T-helper 1 cell (primary cell): ENCODE data around the gene PIP5K1C.
A peak's percentile ranks its signal among the peaks of the same experiment; 100 is the strongest.
"Not testable (repeated sequence)": the region's sequence is repeated elsewhere in the genome, so short reads cannot be mapped to it uniquely, and the experiment has no call there.

Source experiments
- DNase-seq, 5 donors: peaks; one replicate each; pipeline ENCODE4 v3.0.0-alpha.2; 2012 to 2020

Gene PIP5K1C

DNA sequence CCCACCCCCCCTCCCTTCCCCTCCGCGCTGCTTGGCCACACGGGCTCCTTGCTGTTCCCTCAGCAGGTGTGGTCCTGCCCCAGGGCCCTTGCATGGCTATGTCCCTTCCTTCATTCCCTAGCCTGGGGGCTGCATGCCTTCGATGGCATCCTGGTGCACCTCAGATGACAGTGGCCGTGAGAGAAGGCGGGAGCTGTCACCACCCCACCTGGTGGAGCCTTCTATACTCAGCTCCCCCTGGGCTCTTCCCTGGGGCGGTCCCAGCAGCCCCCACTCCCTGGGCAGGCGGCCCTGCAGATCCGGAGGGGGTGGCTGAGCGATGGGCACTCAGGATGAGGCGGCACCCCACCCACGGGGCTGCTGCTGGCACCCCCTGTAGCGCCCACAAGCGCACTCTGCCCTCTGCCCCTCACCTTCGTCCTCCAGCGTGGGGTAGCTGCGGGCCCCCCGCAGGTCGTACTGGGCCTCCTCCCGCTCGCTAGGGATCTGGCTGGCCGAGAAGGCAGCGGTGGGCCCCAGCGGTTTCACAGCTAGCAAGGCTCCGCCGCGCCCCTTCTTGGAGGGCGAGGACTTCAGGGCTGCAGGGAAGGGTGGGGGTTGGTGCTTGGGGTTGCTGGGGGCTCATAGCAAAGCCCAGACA lies 56.5 kb downstream of the PIP5K1C start:
- DNase-seq = no peak

DNA sequence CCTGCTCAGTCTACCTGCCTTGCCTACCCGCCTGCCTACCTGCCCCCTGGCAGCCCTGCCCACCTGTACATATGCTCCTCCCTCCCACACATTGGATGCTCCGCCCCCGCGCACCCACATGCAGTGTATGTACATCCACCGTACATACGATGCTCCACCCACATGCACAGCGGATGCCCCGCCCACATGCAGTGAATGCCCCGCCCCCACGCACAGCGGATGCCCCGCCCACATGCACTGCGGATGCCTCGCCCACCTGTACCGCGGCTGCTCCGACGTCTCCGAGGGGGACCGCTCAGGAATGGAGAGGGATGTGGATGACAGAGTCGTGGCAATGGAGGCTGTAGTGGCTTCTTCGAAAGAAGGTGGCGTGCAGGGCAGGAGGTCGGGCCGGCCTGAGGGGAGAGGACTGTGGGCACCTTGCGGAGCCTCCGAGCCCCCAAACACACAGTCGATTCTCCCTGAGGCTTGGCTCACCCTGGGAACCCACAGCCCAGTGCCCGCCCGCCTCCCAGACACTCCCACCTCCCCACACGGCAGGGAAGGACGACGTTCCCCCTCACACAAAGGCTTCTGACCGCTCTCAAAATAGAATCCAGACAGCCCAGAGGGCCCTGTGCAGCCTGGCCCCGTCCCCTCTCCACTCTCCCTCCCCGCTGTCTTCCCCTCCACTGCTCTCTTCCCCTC lies 57.1 kb downstream of the PIP5K1C start:
- peak in 1 of 5 donors; percentile 13 for DNase-seq

DNA sequence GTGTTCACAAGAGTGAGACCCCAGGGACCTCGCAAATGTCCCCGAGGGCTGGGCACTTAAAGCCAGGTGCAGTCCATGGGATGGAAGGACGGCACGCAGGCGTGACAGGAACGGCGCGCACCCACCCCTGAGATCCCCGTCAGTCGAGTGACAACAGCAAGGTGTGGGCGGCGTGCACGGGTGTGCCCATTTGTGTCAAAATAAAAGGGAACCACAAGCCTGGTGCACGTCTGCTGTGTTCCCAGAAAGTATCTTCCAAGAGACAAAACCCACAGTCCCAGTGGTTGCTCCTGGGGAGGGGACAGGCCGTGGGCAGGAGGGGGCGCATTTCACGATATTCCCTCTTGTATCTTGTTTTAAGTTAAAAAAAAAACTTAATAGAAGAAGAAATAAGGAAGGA lies 58.0 kb downstream of the PIP5K1C start:
- no peak for DNase-seq

- DNase-seq = no peak
Observed at GRCh38 chr19:3641515-3642269, 58.6 kb downstream of the PIP5K1C start.

DNA sequence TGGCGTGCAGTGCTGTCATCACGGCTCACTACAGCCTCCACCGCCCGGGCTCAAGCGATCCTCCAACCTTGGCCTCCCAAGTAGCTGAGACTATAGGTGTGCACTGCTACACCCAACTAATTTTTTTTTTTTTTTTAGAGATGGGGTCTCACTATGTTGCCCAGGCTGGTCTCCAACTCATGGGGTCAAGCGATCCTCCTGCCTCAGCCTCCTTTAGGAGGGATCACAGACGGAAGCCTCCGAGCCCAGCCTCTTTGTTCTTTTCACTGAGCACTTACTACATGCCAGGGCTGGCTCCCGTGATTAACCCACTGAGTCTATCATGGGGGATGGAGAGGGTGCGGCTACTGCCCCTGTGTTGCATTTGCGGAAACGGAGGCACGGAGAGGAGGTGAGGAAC lies 60.8 kb downstream of the PIP5K1C start:
- no peak for DNase-seq

- no peak for DNase-seq
Observed at GRCh38 chr19:3638208-3639193, 61.8 kb downstream of the PIP5K1C start.

DNA sequence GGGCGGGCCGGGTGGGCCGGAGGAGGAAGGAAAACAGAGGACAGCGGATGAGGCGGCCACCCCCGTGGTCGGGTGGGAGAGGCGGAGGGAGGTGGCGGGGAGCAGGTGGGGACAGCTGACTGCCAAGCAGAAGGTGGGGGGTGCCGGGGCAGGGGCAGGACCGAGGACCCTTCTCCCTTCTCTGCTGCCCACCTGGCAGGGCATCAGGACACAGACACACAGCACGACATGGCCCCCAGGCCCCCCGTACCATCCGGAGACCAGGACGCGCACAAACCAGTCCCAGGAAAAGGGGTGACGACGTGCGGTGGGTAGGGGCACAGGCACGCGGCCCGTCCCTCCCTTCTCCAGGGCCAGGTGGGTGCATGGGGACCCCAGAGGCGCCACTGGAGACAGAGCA lies 62.6 kb downstream of the PIP5K1C start:
- no peak for DNase-seq

DNA sequence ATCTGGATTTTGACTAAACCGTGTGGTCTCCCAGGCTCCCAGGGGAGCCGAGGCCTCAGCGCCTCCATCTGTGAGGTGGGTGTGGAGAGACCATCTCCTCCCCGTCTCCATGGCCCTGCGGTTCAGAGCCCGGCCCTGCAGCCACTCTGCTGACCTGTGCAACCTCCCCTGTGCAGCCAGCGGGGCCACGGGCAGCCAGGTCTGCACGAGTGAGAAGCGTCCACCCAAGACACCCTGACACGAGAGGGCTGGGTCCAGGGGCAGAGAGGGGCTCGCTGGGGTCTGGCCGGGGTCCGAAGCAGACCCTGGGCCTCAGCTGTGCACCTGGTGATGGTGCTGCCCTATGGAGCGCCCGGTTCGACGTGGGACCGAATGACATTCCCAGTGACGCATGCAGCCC lies 63.3 kb downstream of the PIP5K1C start:
- DNase-seq = no peak

DNA sequence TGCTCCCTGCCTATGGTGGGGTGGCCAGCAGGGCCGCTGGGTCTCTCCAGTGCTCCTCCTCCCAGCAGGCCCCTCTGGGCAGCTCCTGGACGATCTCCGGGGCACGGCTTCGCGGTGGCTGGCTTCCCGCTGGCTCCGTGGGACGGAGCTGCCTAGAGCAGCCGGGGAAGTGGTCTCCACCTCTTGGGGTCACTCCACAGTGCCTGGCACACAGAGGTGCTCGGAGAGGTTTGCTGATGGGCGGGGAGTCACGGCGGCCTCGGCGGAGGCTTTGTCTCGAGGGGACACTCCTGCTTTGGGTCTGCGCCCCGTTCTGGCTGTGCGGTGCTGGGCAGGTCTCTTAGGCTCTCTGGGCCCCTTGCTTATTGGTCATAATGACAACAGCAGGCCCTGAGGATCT lies 63.8 kb downstream of the PIP5K1C start:
- DNase-seq = no peak

GRCh38 chr19:3634496-3635045 lies 65.7 kb downstream of the PIP5K1C start:
- no peak for DNase-seq

DNA sequence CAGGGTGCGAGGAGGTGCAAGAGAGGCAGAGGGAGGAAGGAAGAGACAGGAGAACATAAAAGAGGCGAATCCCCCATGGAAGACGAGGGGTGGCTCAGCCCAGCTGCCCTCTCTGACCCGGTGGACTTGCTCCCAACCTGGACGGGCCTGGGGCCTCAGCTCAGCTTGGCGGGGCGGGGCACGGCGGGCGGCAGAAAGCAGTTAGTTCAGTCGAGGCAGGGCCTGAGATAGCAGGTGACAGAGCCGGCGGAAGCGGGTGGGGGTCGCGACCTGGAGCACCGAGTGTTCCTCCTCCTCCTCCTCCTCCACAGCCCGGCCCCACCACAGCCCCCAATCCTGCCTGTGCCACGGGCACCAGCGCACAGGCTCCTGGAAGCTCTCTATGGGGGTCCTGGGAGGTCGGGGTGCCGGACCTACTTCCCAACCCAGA lies 66.7 kb downstream of the PIP5K1C start:
- DNase-seq = no peak

GRCh38 chr19:3632739-3633558 lies 67.3 kb downstream of the PIP5K1C start:
- no peak for DNase-seq

- DNase-seq = no peak
Observed at GRCh38 chr19:3632098-3632497, 68.2 kb downstream of the PIP5K1C start.

- DNase-seq = no peak
Observed at GRCh38 chr19:3631053-3631861, 69.0 kb downstream of the PIP5K1C start.

DNA sequence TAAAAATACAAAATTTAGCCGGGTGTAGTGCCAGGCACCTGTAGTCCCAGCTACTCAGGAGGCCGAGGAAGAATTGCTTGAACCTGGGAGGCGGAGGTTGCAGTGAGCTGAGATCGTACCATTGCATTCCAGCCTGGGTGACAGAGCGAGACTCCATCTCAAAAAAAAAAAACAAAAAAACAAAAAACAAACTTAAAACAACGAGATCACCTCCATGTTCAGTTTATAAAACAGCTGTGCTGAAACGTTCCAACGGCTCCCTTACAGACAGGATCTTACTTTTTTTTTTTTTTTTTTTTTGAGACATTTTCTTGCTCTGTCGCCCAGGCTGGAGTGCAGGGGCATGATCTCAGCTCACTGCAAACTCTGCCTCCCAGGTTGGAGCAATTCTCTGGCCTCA lies 71.5 kb downstream of the PIP5K1C start:
- DNase-seq = not testable (repeated sequence)

- no peak for DNase-seq
Observed at GRCh38 chr19:3627351-3627723, 72.9 kb downstream of the PIP5K1C start.

- peak; percentile 96 to 99 (median 98) for DNase-seq
Observed at GRCh38 chr19:3626473-3627350, 73.6 kb downstream of the PIP5K1C start, which contains the start of gene CACTIN. CACTIN (minus strand) TSS chr19:3626790; CDS start chr19:3626762, 28 bp downstream.

- peak in 1 of 5 donors; percentile 8 for DNase-seq
Observed at GRCh38 chr19:3625996-3626472, 74.2 kb downstream of the PIP5K1C start.

GRCh38 chr19:3623716-3624115 lies 76.6 kb downstream of the PIP5K1C start:
- DNase-seq = no peak
